GM12878 (cell line): ENCODE measurements around the gene ARIH2.

Experiments
- CREM ChIP-seq: IDR thresholded peaks from 2 replicates; pipeline ENCODE4 v1.6.1; 2014; ENCODE audit warnings: antibody characterized with exemption, low read depth
- CTCF ChIP-seq, 3 experiments: IDR thresholded peaks in 2 of 3; conservative IDR thresholded peaks in 1 of 3; 2 replicates each; pipeline ENCODE4 v1.5.1; 2011; ENCODE audit warnings: low read depth in 3 of 3, low read length in 3 of 3, mild to moderate bottlenecking in 3 of 3, control low read depth in 2 of 3, moderate library complexity in 2 of 3, inconsistent platforms in 1 of 3, mixed read lengths in 1 of 3; ENCODE audit not compliant: control insufficient read depth in 2 of 3, insufficient read depth in 1 of 3; ENCODE audit errors: extremely low read depth in 1 of 3
- EGR1 ChIP-seq, 2 experiments: IDR thresholded peaks; 1 replicate in 1 of 2; 2 replicates in 1 of 2; pipeline ENCODE4 v1.6.1; 2011 to 2012; ENCODE audit warnings: low read depth in 2 of 2, low read length in 2 of 2, borderline replicate concordance in 1 of 2, mild to moderate bottlenecking in 1 of 2, moderate library complexity in 1 of 2
- EZH2 ChIP-seq: IDR thresholded peaks from 2 replicates; pipeline ENCODE4 v1.6.1; 2012; ENCODE audit warnings: low read depth, mild to moderate bottlenecking, control low read depth, inconsistent platforms, low read length, borderline replicate concordance; ENCODE audit not compliant: control insufficient read depth
- FOXM1 ChIP-seq: IDR thresholded peaks from 2 replicates; pipeline ENCODE4 v1.6.1; 2012; ENCODE audit warnings: low read depth, mild to moderate bottlenecking, inconsistent platforms, low read length, moderate library complexity
- GATAD2B ChIP-seq: fragments of 450-650 bp; conservative IDR thresholded peaks from 2 replicates; pipeline ENCODE4 v1.6.1; 2017; ENCODE audit warnings: low read depth, mild to moderate bottlenecking, moderate library complexity
- MYC ChIP-seq: IDR thresholded peaks from 2 replicates; pipeline ENCODE4 v1.6.1; 2011; ENCODE audit warnings: mild to moderate bottlenecking, low read length, moderate library complexity, inconsistent platforms; ENCODE audit not compliant: insufficient read depth, insufficient replicate concordance, insufficient read length, severe bottlenecking
- PML ChIP-seq: IDR thresholded peaks from 2 replicates; pipeline ENCODE4 v1.6.1; 2012; ENCODE audit warnings: low read length, inconsistent platforms
- POLR2A ChIP-seq: IDR thresholded peaks from 2 replicates; pipeline ENCODE4 v1.6.1; 2011; ENCODE audit warnings: low read depth, mild to moderate bottlenecking, low read length
- REST ChIP-seq: IDR thresholded peaks from 2 replicates; pipeline ENCODE4 v1.6.1; 2012; ENCODE audit warnings: mild to moderate bottlenecking, low read depth, low read length
- SMARCA5 ChIP-seq: fragments of 450-650 bp; IDR thresholded peaks from 2 replicates; pipeline ENCODE4 v1.6.1; 2017; ENCODE audit warnings: mild to moderate bottlenecking
- TAF1 ChIP-seq: IDR thresholded peaks from 2 replicates; pipeline ENCODE4 v1.6.1; 2011; ENCODE audit warnings: mild to moderate bottlenecking, low read depth, low read length, borderline replicate concordance
- TCF12 ChIP-seq: IDR thresholded peaks from 2 replicates; pipeline ENCODE4 v1.6.1; 2011; ENCODE audit warnings: low read depth, mild to moderate bottlenecking, low read length

- TF ChIP-seq EZH2 (no peak), TCF12 (0 out of 2 replicates have a peak, but pooled peaks have one; percentile 64), POLR2A (no peak), TAF1 (no peak), REST (no peak), FOXM1 (no peak), PML (no peak), MYC (no peak), CTCF (IDR thresholded peaks at IDR 0.05 in 2 of 3, conservative IDR thresholded peaks at IDR 0.05 in 1 of 3; ENCODE audit: control insufficient read depth in 2 of 3, extremely low read depth in 1 of 3, insufficient read depth in 1 of 3, low read depth in 3 of 3, low read length in 3 of 3) (no peak), GATAD2B (no peak), EGR1 (IDR thresholded peaks at IDR 0.05; ENCODE audit: borderline replicate concordance in 1 of 2, low read depth in 2 of 2, low read length in 2 of 2) (no peak), SMARCA5 (no peak), CREM (no peak)
These were observed 106.6 kb downstream of the ARIH2 start for GRCh38 chr3:49025005-49025792.
